Activated CD4-positive, alpha-beta T cell treated with anti-CD3 and anti-CD28 coated beads for 24 hours (primary cell): ENCODE measurements around the gene EMC6.

ENCODE experiments used
- DNase-seq, 2 donors: peaks; one replicate each; pipeline ENCODE4 v3.0.0-alpha.2; 2020; ENCODE audit warnings: low read depth in 2 of 2

Gene EMC6

GRCh38 chr17:3656353-3656752, 12.3 kb upstream of the EMC6 start:
- DNase-seq, result no peak

- DNase-seq, result no peak
Measured at GRCh38 chr17:3656755-3657587, 11.6 kb upstream of the EMC6 start.

GRCh38 chr17:3657588-3657869, 11.1 kb upstream of the EMC6 start:
- DNase-seq, result no peak

GRCh38 chr17:3657874-3658783, 10.5 kb upstream of the EMC6 start:
- DNase-seq, result no peak

- no peak for DNase-seq
Measured at GRCh38 chr17:3658784-3659449, 9.7 kb upstream of the EMC6 start.

GRCh38 chr17:3659541-3660111, 9.0 kb upstream of the EMC6 start:
- DNase-seq, result no peak

GRCh38 chr17:3660311-3660891, 8.2 kb upstream of the EMC6 start:
- no peak for DNase-seq

GRCh38 chr17:3663102-3664011, 5.3 kb upstream of the EMC6 start:
- no peak for DNase-seq

- no peak for DNase-seq
Measured at GRCh38 chr17:3665834-3666233, 2.8 kb upstream of the EMC6 start.

GRCh38 chr17:3666516-3666915, 2.1 kb upstream of the EMC6 start:
- DNase-seq, result no peak

- no peak for DNase-seq
Measured at GRCh38 chr17:3667366-3668278, 990 bp upstream of the EMC6 start.

- DNase-seq, result no peak
Measured at GRCh38 chr17:3669085-3669347, 404 bp downstream of the EMC6 start.

GRCh38 chr17:3669548-3669947, 936 bp downstream of the EMC6 start:
- no peak for DNase-seq

- no peak for DNase-seq
Measured at GRCh38 chr17:3672571-3672970, 4.0 kb downstream of the EMC6 start.

GRCh38 chr17:3675886-3676285, 7.3 kb downstream of the EMC6 start:
- DNase-seq, result no peak

GRCh38 chr17:3678095-3678820, 9.6 kb downstream of the EMC6 start:
- DNase-seq, result no peak

GRCh38 chr17:3678821-3679530, 10.4 kb downstream of the EMC6 start:
- DNase-seq, result no peak

GRCh38 chr17:3679531-3680126, 11.0 kb downstream of the EMC6 start:
- no peak for DNase-seq
